ENCODE measurements around the gene RAC3. TPM values are rescaled to one million over a fixed set of nuclear protein-coding genes. Genes with fewer than 3 reads are reported as not detected.
A peak's percentile ranks its signal among the peaks of the same experiment; 100 is the strongest.

The RAC3 gene
- total and polyA plus RNA-seq, 2 donors: 4.7 to 6.9 TPM

DNA sequence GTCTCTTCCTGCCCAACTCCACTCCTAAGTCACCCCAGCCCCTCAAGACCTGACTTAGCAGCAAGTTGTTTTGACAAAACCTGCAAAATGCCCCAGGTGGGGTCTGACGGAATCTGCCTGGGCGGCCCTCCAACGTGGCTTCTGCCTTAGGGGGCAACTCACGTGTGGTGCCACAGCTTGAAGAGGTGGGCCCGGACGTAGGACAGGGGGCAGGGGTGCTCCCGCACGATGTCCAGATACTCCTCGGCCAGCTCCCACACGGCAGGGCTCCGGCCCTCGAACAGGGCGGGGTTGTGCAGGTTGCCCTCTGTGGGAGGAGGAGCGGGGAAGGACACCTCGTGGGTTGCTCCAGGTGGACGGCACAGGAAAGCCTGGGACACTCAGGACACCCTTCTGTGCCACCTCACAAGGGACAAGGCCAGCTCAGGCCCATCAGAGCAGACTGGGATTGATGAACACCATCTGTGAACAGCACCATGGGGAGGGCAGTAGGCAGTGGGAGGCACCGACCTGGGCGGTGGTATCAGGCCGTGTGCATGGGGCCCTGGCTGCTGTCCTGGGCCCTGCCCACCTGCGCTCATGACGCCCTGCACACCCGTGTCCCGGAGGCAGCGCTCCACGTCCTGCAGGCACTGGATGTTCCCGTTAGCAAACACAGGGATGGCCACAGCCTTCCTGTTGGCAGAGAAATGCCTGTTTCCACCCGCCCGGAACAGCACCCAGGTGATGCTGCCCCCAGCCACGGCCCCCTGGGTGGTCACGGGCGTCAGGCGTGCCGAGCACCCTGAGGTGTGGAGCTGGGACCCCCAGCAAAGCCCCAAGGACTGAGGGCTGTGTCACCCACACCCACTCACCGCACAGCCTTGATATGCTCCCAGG is 29.8 kb downstream of the RAC3 start:
- DNase-seq (ENCODE audit: low read depth in 6 of 9, low spot score in 9 of 9): no peak
- H3K4me3 ChIP-seq (ENCODE audit: low read length in 2 of 2): no peak overlapping the region
- 98% methylated on average over 34 of the region's 34 CpGs for WGBS
- H3K9me3 ChIP-seq (ENCODE audit: control insufficient read depth in 2 of 2, insufficient read depth in 1 of 2, low read length in 1 of 2): peaks cover 0 to 4% of the 10 kb centered on the region in 2 donors
- H3K27me3 ChIP-seq (ENCODE audit: control insufficient read depth in 2 of 2, insufficient read depth in 1 of 2, low read length in 1 of 2): no peaks in the 10 kb centered on the region
- peaks cover 14% of the 10 kb centered on the region in 2 donors for H3K4me1 ChIP-seq (ENCODE audit: control insufficient read depth in 2 of 2, insufficient read depth in 2 of 2, low read length in 2 of 2)
- peaks cover 70 to 76% of the 10 kb centered on the region in 2 donors for H3K36me3 ChIP-seq (ENCODE audit: control insufficient read depth in 2 of 2, insufficient read depth in 2 of 2, low read length in 1 of 2)
- no peak overlapping the region for H3K27ac ChIP-seq (ENCODE audit: low read depth in 1 of 2, low read length in 1 of 2)

DNA sequence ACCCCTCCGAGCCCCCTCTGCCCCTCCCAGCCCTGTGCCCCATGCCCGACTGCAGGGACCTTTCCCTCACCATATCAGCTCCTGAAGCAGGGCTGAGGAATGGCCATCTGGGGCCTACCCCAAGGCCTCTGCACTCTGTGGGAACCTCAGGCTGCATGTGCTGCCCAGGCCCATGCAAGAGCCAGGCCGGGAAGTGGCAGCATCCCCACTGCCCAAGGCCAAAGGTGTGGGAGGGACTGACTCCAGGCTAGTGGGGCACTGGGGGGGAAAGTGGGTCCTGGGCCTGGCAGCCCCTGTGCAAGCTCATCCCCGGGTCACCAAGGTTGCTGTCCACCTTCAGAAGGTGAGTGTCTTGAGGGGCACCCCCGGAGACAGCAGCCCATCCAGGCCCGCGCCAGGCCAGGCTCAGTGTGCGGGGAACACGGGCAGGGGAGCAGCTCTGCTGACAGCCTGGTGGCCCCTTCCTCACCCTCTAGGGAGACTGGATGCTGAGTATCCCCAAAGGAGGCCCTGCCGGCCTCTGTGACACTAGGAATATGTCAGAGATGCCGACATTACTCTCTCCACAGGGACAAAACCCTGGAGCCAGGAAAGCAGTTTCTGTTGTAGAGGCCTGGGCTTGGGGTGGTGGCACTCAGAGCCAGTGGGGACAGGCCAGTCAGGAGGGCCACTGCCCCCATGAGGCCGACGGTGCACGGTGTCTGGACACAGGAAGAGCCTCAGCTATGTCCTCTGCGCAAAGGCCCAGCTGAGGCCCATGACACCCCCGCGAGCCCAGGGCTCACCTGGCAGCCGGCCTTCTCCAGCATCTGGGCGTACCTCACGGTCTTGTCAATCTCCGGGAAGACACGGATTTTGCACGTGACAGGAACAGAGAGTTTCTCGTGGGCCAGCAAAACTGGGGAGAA is 30.9 kb downstream of the RAC3 start:
- peaks cover 60 to 67% of the 10 kb centered on the region in 2 donors for H3K36me3 ChIP-seq (ENCODE audit: control insufficient read depth in 2 of 2, insufficient read depth in 2 of 2, low read length in 1 of 2)
- no peak overlapping the region for H3K27ac ChIP-seq (ENCODE audit: low read depth in 1 of 2, low read length in 1 of 2)
- H3K9me3 ChIP-seq (ENCODE audit: control insufficient read depth in 2 of 2, insufficient read depth in 1 of 2, low read length in 1 of 2): peaks cover 0 to 4% of the 10 kb centered on the region in 2 donors
- H3K27me3 ChIP-seq (ENCODE audit: control insufficient read depth in 2 of 2, insufficient read depth in 1 of 2, low read length in 1 of 2): no peaks in the 10 kb centered on the region
- DNase-seq (ENCODE audit: low read depth in 6 of 9, low spot score in 9 of 9): no peak
- peaks cover 17% of the 10 kb centered on the region in 2 donors for H3K4me1 ChIP-seq (ENCODE audit: control insufficient read depth in 2 of 2, insufficient read depth in 2 of 2, low read length in 2 of 2)
- 96% methylated on average over 24 of the region's 24 CpGs for WGBS
- H3K4me3 ChIP-seq (ENCODE audit: low read length in 2 of 2): no peak overlapping the region

DNA sequence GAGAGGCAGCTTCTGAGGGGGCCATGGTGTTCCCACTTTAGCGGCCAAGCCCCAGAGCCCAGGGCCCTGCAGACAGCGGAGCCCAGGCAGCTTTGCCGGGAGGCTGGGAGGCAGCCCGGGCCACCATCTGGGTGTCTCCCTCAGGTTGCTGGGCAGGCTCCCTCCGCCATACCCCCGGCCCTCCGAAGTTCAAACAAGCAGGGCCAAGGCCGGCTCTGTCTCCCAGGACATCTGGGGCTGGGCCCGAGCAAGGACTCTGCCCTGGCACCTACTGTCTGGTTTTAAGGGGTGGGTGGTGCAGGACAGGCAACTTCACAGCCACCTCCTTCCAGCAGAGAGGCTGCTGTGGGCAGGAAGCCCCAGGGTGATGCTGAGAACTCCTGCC is 31.5 kb downstream of the RAC3 start:
- H3K4me3 ChIP-seq (ENCODE audit: low read length in 2 of 2): no peak overlapping the region
- no peak overlapping the region for H3K27ac ChIP-seq (ENCODE audit: low read depth in 1 of 2, low read length in 1 of 2)
- H3K36me3 ChIP-seq (ENCODE audit: control insufficient read depth in 2 of 2, insufficient read depth in 2 of 2, low read length in 1 of 2): peaks cover 53 to 61% of the 10 kb centered on the region in 2 donors
- no peaks in the 10 kb centered on the region for H3K27me3 ChIP-seq (ENCODE audit: control insufficient read depth in 2 of 2, insufficient read depth in 1 of 2, low read length in 1 of 2)
- WGBS: 99% methylated on average over 9 of the region's 9 CpGs
- DNase-seq (ENCODE audit: low read depth in 6 of 9, low spot score in 9 of 9): no peak
- H3K9me3 ChIP-seq (ENCODE audit: control insufficient read depth in 2 of 2, insufficient read depth in 1 of 2, low read length in 1 of 2): peaks cover 0 to 4% of the 10 kb centered on the region in 2 donors
- peaks cover 17% of the 10 kb centered on the region in 2 donors for H3K4me1 ChIP-seq (ENCODE audit: control insufficient read depth in 2 of 2, insufficient read depth in 2 of 2, low read length in 2 of 2)

DNA sequence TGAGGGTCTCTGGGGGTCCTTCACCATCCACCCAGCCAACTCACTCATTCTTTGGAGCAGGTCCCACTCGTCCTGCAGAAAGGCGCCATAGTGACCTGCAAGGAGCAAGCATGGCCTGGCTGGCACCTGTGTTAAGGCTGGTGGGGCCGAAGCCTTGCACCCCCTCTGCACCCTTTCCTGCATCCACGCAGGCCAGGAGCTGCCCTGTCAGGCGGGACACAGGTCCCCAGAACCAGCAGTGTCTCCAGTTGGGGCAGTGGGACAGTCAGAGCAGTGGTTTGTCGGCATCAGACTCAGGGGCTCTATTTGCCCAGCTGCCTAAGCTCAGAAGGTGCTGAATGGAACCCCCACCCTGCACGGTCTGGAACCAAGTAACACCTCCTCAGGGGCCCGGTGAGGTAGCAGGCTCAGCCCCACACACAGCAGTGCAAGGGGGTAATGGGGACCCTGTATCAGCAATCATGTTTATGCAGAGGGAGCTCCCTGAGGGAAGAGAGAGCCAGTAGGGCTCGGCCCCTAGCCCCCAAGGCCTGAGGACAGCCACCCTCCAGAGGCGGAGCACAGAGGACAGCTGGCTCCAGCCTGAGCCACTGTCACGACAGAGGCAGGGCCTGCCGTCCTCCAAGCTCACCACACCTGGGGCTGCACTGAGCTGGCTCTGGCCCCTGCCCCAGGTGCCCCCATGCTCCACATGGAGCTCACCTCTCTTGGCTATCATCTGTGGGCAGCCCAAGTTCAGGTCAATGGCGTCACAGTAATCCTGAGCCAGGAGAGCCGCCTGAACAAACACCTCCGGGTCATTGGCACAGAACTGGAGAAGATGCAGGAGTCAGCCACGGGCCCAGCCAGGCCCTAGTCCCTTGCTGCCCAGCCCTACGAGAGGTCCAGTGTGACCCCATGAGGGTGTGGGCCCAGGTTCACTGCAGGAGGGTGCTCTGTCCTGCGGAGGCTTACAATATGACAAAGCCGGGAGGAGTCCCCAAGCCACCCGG is 32.2 kb downstream of the RAC3 start:
- peaks cover 17% of the 10 kb centered on the region in 2 donors for H3K4me1 ChIP-seq (ENCODE audit: control insufficient read depth in 2 of 2, insufficient read depth in 2 of 2, low read length in 2 of 2)
- no peak overlapping the region for H3K4me3 ChIP-seq (ENCODE audit: low read length in 2 of 2)
- DNase-seq (ENCODE audit: low read depth in 6 of 9, low spot score in 9 of 9): no peak
- H3K27me3 ChIP-seq (ENCODE audit: control insufficient read depth in 2 of 2, insufficient read depth in 1 of 2, low read length in 1 of 2): no peaks in the 10 kb centered on the region
- peaks cover 0 to 4% of the 10 kb centered on the region in 2 donors for H3K9me3 ChIP-seq (ENCODE audit: control insufficient read depth in 2 of 2, insufficient read depth in 1 of 2, low read length in 1 of 2)
- no peak overlapping the region for H3K27ac ChIP-seq (ENCODE audit: low read depth in 1 of 2, low read length in 1 of 2)
- H3K36me3 ChIP-seq (ENCODE audit: control insufficient read depth in 2 of 2, insufficient read depth in 2 of 2, low read length in 1 of 2): peaks cover 46 to 53% of the 10 kb centered on the region in 2 donors
- WGBS: 91% methylated on average over 20 of the region's 20 CpGs

DNA sequence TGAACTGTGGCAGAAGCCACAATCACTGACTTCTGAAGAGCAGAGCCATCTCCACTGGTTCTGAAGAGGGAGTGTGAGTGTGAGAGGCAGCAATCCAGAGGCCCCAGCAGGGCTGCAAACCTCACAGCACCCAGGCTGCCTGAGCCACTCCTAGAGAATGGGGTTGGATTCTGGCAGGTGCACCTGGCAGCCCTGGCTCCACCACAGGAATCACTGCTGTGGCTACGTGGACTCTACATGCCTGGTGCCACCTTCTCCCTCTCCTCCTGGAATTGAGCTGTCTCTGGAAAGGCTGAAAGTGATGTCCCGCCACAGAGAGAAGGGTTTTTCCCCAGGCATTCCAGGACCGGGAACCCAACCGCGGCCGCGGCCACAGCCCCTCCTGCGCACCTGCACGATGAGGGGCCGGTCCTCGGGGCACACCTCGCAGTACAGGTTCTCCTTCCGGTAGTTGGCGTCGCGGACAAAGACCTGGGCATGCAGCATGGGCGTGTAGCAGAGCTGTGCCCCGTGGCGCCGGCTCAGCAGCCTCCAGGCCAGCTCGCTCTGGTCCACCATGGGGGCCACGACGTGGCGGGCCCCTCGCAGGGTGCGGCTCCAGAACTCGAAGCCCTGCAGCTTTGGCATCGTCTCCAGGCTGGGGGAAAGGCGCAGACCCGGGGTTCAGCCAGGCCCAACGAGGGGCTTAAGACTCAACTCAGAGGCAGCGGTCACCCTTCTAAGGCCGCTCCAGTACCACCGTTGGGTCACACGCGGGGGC is 33.1 kb downstream of the RAC3 start:
- Histone ChIP-seq H3K9me3 (ENCODE audit: control insufficient read depth in 2 of 2, insufficient read depth in 1 of 2, low read length in 1 of 2) (peaks cover 0 to 4% of the 10 kb centered on the region in 2 donors), H3K27ac (ENCODE audit: low read depth in 1 of 2, low read length in 1 of 2) (peak overlapping the region in 1 of 2 donors; percentile 52), H3K27me3 (ENCODE audit: control insufficient read depth in 2 of 2, insufficient read depth in 1 of 2, low read length in 1 of 2) (no peaks in the 10 kb centered on the region), H3K4me3 (ENCODE audit: low read length in 2 of 2) (peak overlapping the region; percentile 72 to 91), H3K36me3 (ENCODE audit: control insufficient read depth in 2 of 2, insufficient read depth in 2 of 2, low read length in 1 of 2) (peaks cover 37 to 45% of the 10 kb centered on the region in 2 donors), H3K4me1 (ENCODE audit: control insufficient read depth in 2 of 2, insufficient read depth in 2 of 2, low read length in 2 of 2) (peaks cover 17% of the 10 kb centered on the region in 2 donors)
- no peak for DNase-seq (ENCODE audit: low read depth in 6 of 9, low spot score in 9 of 9)
- WGBS: 62% methylated on average over 36 of the region's 36 CpGs

DNA sequence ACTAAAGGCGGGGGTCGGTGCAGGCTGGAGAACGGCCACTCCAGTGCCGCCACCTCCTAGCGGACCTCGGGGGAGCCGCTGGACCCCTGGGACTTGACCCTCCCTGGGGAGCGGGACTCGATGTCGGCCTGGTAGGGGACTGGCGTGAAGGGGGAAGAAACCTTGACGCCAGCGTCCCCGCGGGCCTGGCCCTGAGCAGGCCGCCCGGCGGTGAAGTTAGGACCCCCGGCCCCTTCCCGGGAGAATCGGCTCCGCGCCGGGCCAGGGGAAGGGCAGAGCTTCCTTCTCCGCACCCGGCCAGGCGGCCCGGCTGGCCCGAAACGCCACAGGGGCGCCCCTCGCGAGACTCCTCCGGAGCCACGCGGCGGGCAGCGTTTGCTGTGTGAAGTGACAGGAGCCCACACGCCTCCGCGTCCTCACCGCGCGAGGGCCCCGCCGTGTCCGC is 33.7 kb downstream of the RAC3 start:
- peaks cover 17% of the 10 kb centered on the region in 2 donors for H3K4me1 ChIP-seq (ENCODE audit: control insufficient read depth in 2 of 2, insufficient read depth in 2 of 2, low read length in 2 of 2)
- H3K36me3 ChIP-seq (ENCODE audit: control insufficient read depth in 2 of 2, insufficient read depth in 2 of 2, low read length in 1 of 2): peaks cover 31 to 40% of the 10 kb centered on the region in 2 donors
- H3K4me3 ChIP-seq (ENCODE audit: low read length in 2 of 2): peak overlapping the region; percentile 72 to 91
- peak in 3 of 9 donors; percentile 28 to 48 (median 34) for DNase-seq (ENCODE audit: low read depth in 6 of 9, low spot score in 9 of 9)
- H3K9me3 ChIP-seq (ENCODE audit: control insufficient read depth in 2 of 2, insufficient read depth in 1 of 2, low read length in 1 of 2): peaks cover 0 to 4% of the 10 kb centered on the region in 2 donors
- no peaks in the 10 kb centered on the region for H3K27me3 ChIP-seq (ENCODE audit: control insufficient read depth in 2 of 2, insufficient read depth in 1 of 2, low read length in 1 of 2)
- WGBS: 1% methylated on average over 47 of the region's 47 CpGs
- peak overlapping the region in 1 of 2 donors; percentile 52 for H3K27ac ChIP-seq (ENCODE audit: low read depth in 1 of 2, low read length in 1 of 2)

DNA sequence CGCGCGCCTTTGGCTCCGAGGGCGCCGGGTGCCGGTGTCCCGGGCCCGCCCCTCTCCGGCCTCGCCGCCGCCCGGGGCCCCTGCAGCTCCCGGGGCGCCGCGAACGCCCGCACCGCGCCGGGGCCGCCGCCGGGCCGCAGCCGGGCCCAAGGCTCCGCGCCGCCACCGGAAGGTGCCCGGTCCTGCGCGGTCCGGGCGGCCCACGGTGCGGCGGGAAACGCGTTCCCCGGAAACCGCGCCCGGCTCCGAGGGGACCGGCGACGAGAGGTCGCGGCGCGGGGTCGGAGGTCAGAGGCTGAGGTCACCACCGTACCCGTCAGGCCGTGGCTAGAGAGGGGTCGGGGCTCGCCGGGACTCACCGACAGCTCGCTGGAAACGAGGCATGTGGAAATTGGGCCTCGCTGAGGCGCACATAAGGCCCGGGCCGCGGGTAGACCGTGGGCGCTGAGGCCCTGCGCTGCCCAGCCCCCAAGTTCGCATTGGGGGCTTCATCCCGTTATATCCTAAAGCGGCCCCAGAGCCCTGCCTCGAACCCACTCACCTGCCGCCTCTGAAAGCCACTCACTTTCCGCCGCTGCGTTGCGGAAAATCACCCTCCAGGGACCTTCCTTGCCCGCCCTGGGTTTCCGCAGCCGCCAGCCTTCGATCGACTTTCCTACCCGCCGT is 34.3 kb downstream of the RAC3 start, which contains the start of gene DUS1L:
Gene DUS1L, minus strand, starts transcription at position 167 of the 666 bp plus-strand sequence. CDS start 745 bp downstream, outside the sequence.
- WGBS: 11% methylated on average over 88 of the region's 88 CpGs
- DNase-seq (ENCODE audit: low read depth in 6 of 9, low spot score in 9 of 9): peak in 8 of 9 donors; percentile 13 to 78 (median 49)
- Histone ChIP-seq H3K4me1 (ENCODE audit: control insufficient read depth in 2 of 2, insufficient read depth in 2 of 2, low read length in 2 of 2) (peaks cover 17% of the 10 kb centered on the region in 2 donors), H3K36me3 (ENCODE audit: control insufficient read depth in 2 of 2, insufficient read depth in 2 of 2, low read length in 1 of 2) (peaks cover 25 to 34% of the 10 kb centered on the region in 2 donors), H3K4me3 (ENCODE audit: low read length in 2 of 2) (peak within 1 kb of the TSS; percentile 83 to 91), H3K27ac (ENCODE audit: low read depth in 1 of 2, low read length in 1 of 2) (peak within 1 kb of the TSS; percentile 64 to 80), H3K9me3 (ENCODE audit: control insufficient read depth in 2 of 2, insufficient read depth in 1 of 2, low read length in 1 of 2) (peaks cover 0 to 4% of the 10 kb centered on the region in 2 donors), H3K27me3 (ENCODE audit: control insufficient read depth in 2 of 2, insufficient read depth in 1 of 2, low read length in 1 of 2) (no peaks in the 10 kb centered on the region)

Data from thymus (tissue), 11 donors.